ENCODE measurements around the gene CXXC4.

- TF ChIP-seq CTCF (IDR thresholded peaks at IDR 0.05) (no peak), POLR2A (IDR thresholded peaks at IDR 0.05) (no peak)
Measured at GRCh38 chr4:104488151-104488550, 6.5 kb downstream of the CXXC4 start.

Measured in gastroesophageal sphincter (tissue), 3 donors.